ENCODE results near the gene RAB17. TPM values are rescaled to one million over a fixed set of nuclear protein-coding genes. Genes with fewer than 3 reads are reported as not detected.

RAB17 gene
- total and polyA plus RNA-seq, 2 of the 8 experiments (the other 6 are each of a cell fraction or from before 2014, with no cell fraction given): 42.6 to 83.4 TPM

- TF ChIP-seq ATF2 (IDR thresholded peaks at IDR 0.05; ENCODE audit: low read length) (no peak), MAX (IDR thresholded peaks at IDR 0.05) (no peak), NRF1 (IDR thresholded peaks at IDR 0.05; ENCODE audit: low read depth, low read length) (no peak), POLR2A (IDR thresholded peaks at IDR 0.05; ENCODE audit: control extremely low read depth in 1 of 2, low read depth in 2 of 2, low read length in 2 of 2) (no peak), BCL11A (IDR thresholded peaks at IDR 0.05; ENCODE audit: low read depth in 2 of 2, low read length in 2 of 2) (no peak)
Measured at GRCh38 chr2:237600205-237600846, 9.8 kb upstream of the RAB17 start (continued).

Data from H1 (cell line).